HFF-Myc (cell line): Measurements from ENCODE around the gene ILDR1.

Experiments
- DNase-seq: peaks from one replicate; pipeline ENCODE4 v3.0.0-alpha.2; 2011; ENCODE audit warnings: low read depth; ENCODE audit errors: extremely low read depth
- H3K4me3 ChIP-seq: replicated peaks from 2 replicates; pipeline ENCODE4 v1.5.1; 2011; ENCODE audit warnings: low read depth, mild to moderate bottlenecking, control low read depth, low read length
- TF ChIP-seq, protein P1 (sequence below): IDR thresholded peaks from 2 replicates; pipeline ENCODE4 v1.5.1; 2012; ENCODE audit warnings: mild to moderate bottlenecking, low read depth, low read length, control low read depth; ENCODE audit errors: missing control alignments

The ILDR1 gene

DNA sequence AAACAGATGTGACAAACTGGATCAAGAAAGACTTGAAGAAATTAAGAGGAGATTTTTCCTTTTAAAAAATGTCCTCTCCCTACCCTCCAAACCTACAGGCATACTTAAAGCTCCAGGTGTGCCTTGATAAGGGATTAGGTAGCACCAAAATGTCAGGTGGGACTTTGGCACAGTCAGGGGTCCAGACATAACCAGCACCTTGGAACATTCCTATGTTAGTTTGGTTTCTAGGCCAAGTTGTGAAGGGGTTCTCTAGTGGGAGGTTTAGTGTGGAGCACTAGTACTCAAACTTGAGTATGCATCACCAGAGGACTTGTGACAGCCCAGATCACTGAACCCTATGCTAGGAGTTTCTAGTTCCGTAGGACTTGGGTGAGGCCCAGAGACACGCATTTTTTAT, 13.9 kb downstream of the ILDR1 start:
- TF ChIP-seq, protein P1, sequence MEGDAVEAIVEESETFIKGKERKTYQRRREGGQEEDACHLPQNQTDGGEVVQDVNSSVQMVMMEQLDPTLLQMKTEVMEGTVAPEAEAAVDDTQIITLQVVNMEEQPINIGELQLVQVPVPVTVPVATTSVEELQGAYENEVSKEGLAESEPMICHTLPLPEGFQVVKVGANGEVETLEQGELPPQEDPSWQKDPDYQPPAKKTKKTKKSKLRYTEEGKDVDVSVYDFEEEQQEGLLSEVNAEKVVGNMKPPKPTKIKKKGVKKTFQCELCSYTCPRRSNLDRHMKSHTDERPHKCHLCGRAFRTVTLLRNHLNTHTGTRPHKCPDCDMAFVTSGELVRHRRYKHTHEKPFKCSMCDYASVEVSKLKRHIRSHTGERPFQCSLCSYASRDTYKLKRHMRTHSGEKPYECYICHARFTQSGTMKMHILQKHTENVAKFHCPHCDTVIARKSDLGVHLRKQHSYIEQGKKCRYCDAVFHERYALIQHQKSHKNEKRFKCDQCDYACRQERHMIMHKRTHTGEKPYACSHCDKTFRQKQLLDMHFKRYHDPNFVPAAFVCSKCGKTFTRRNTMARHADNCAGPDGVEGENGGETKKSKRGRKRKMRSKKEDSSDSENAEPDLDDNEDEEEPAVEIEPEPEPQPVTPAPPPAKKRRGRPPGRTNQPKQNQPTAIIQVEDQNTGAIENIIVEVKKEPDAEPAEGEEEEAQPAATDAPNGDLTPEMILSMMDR, result no peak
- no peak overlapping the region for H3K4me3 ChIP-seq
- no peak for DNase-seq

DNA sequence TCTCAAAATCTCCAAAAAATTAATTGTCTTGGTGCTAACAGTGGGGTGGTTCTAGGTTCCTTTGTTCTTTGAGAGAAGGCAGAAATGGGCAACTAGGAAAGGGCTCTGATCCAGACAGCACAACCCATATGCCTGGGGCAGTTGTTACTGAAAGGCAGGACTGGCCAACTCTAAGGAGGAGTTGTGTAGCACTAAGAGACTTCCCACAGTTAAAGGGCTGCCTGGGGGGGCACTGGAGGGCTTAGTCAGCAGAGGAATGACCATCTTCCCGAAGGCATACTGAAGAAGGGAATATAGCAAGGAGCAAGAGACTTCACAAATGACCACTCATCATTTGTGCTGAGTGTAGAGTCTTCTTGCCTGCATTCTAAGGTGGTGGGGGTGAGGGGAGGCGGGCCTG, 15.8 kb downstream of the ILDR1 start:
- TF ChIP-seq, protein P1, result no peak
- no peak overlapping the region for H3K4me3 ChIP-seq
- no peak for DNase-seq

DNA sequence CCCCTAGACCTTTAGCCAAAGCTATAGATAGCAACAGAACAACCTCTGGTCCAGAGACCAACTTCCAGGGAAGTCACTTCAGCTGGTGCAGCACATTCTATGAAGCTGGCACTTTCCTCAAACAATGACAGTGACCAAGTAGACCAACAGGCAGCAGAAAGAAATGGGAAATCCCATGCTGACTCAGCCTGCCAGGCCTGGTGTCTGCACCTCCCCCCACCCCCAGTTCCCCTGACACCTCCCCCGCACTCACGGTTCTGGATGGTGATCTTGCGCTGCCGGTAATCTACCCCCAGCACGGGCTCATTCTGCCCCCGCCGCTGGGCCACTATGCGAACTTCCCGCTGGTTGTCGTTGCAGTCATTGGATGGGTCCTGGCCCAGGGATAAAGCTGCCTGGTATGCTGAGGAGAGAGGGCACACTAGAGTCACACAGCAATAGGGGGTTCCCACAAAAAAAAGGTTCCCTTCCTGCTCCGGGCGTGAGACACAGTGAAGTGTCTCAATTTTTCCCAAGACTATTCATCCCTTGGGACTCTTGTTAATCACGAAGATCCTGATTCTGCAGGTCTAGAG, 17.0 kb downstream of the ILDR1 start:
- H3K4me3 ChIP-seq, result no peak overlapping the region

GRCh38 chr3:122004107-122004506, 17.9 kb downstream of the ILDR1 start:
- TF ChIP-seq, protein P1, result no peak
- no peak overlapping the region for H3K4me3 ChIP-seq
- DNase-seq, result no peak

More for the DNA sequence above, 17.0 kb downstream of the ILDR1 start:
- DNase-seq, result no peak
- TF ChIP-seq, protein P1, result no peak

GRCh38 chr3:122003606-122004005, 18.4 kb downstream of the ILDR1 start:
- H3K4me3 ChIP-seq, result no peak overlapping the region
- no peak for DNase-seq
- TF ChIP-seq, protein P1, result no peak

DNA sequence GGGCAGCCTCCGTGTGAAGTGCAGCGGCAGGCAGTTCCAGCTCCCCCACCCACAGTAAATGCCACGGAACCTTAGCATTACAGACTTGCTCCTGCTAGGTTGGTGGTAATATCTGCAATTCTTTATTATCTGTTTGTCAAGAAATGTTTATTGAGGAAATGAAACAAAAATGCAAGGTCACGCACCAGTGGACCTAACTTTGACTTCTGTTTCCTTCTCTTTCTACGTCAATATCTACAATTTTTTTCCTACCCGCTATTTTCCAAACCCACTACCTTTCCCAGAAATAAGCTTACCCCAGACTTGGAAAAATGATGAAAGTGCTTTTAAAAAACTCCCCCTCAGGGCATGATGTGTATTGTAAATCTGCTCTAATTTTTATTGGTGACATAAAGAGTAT, 18.9 kb downstream of the ILDR1 start:
- DNase-seq, result no peak
- TF ChIP-seq, protein P1, result no peak
- no peak overlapping the region for H3K4me3 ChIP-seq

DNA sequence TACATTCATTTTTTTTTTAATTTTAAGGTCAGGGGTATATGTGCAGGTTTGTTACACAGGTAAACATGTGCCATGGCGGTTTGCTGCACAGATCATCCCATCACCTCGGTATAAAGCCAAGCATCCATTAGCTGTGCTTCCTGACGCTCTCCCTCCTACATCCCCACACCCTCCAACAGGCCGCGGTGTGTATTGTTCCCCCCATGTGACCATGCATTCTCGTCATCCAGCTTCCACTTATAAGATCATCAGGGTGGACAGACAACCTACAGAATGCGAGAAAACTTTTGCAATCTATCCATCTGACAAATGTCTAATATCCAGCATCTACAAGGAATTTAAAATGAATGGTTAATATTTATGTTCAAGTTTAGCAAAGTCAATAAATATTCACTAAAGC, 19.4 kb downstream of the ILDR1 start:
- TF ChIP-seq, protein P1, result no peak
- DNase-seq, result no peak
- no peak overlapping the region for H3K4me3 ChIP-seq
